OCI-M1 (cell line): ENCODE results near the gene PASK.

Source experiments
- DNase-seq: peaks from one replicate; lab custom pipeline; 2025; lab: John Stamatoyannopoulos, UW

PASK gene

GRCh38 chr2:241066171-241066892 is 82.9 kb downstream of the PASK start:
- no peak for DNase-seq

GRCh38 chr2:241065355-241065803 is 83.9 kb downstream of the PASK start:
- no peak for DNase-seq

- DNase-seq: no peak
These were observed 84.4 kb downstream of the PASK start for GRCh38 chr2:241064802-241065354.

- no peak for DNase-seq
These were observed 85.1 kb downstream of the PASK start for GRCh38 chr2:241064008-241064801.

GRCh38 chr2:241063587-241063986 is 85.7 kb downstream of the PASK start:
- no peak for DNase-seq

GRCh38 chr2:241063093-241063551 is 86.2 kb downstream of the PASK start:
- no peak for DNase-seq

- no peak for DNase-seq
These were observed 86.7 kb downstream of the PASK start for GRCh38 chr2:241062389-241063092.

- no peak for DNase-seq
These were observed 88.0 kb downstream of the PASK start for GRCh38 chr2:241061275-241061674.
